Spleen (tissue), 7 donors: ENCODE data around the gene C6orf136.

Source experiments
- CTCF ChIP-seq, 11 experiments: fragments of 200-600 bp in 7 of 11; fragments of 450-650 bp in 4 of 11; sonication (generic) in 4 of 11; IDR thresholded peaks in 8 of 11; conservative IDR thresholded peaks in 3 of 11; 1 replicate in 7 of 11; 2 replicates in 4 of 11; pipeline versions ENCODE4 v1.4.0 to v1.8.0; 2016 to 2021; ENCODE audit warnings: antibody characterized with exemption in 11 of 11, inconsistent platforms in 4 of 11, mild to moderate bottlenecking in 1 of 11
- POLR2A ChIP-seq, 3 donors: fragments of 450-650 bp; IDR thresholded peaks; one replicate each; pipeline ENCODE4 v1.5.1; 2017; ENCODE audit warnings: antibody characterized with exemption in 3 of 3, mild to moderate bottlenecking in 1 of 3
- donor health status: DM: no; HTN: no; CAD: no; lungs with moderate emphysema.
- donor health status: DM: no; HTN: no; CAD: no.
- donor health status: DM: no; HTN: no; CAD: no.

DNA sequence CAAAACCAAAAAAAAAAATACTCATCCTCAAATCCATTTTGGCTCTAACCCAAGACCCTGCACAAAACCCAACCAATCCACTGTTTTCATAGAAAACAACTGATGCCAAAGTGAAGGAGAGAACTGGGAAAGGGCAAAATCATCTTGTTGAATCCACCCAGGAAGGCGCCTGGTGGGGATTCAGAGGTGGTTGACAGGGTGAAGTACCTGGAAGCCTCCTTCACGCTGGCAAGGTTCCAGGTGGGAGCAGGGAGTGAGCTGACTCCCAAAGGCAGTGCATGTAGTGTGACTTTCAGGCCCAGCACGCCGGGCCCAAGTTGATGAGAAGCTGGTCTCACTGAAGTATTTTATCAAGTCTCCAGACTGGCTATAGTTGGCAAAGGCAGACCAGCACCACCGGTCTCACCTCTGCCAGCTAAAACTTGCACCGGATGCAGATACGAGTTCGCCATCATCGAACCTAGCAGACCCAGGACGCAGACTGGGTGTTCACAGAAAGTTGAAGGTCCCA is 46.4 kb upstream of the C6orf136 start:
- TF ChIP-seq POLR2A (IDR thresholded peaks at IDR 0.05) (no peak), CTCF (IDR thresholded peaks at IDR 0.05 in 8 of 11, conservative IDR thresholded peaks at IDR 0.05 in 3 of 11) (no peak)
